ENCODE measurements around the gene CAMK1G. TPM values are rescaled to one million over a fixed set of nuclear protein-coding genes. Genes with fewer than 3 reads are reported as not detected.

CAMK1G gene
- total and polyA plus RNA-seq, 10 of the 15 experiments (the other 5 are each of a cell fraction or from before 2014, with no cell fraction given), result 0.18 to 0.20 TPM; not detected in 8

GRCh38 chr1:209546390-209547085, 37.0 kb upstream of the CAMK1G start:
- ATAC-seq, result no peak
- Histone ChIP-seq H4K20me1 (ENCODE audit: control insufficient read depth, insufficient read depth) (no peaks in the 10 kb centered on the region; the same call in 1 of the 2 replicates), H3K36me3 (ENCODE audit: control insufficient read depth in 2 of 2, insufficient read depth in 2 of 2, low read length in 1 of 2) (no peaks in the 10 kb centered on the region), H3K9ac (ENCODE audit: control insufficient read depth, insufficient read depth, low read length) (no peak overlapping the region), H2AFZ (ENCODE audit: control insufficient read depth, low read depth, low read length) (no peak overlapping the region), H3K27me3 (replicated peaks in 1 of 2; ENCODE audit: control insufficient read depth in 2 of 2, insufficient read depth in 2 of 2, low read length in 1 of 2) (no peaks in the 10 kb centered on the region; a peak in 1 of 4 replicates), H3K4me3 (no peak overlapping the region), H3K9me3 (replicated peaks; ENCODE audit: control insufficient read depth, insufficient read depth, low read length) (no peaks in the 10 kb centered on the region), H3K27ac (ENCODE audit: control insufficient read depth, insufficient read depth) (no peak overlapping the region), H3K4me1 (ENCODE audit: control insufficient read depth, insufficient read depth, low read length) (no peaks in the 10 kb centered on the region), H3K4me2 (ENCODE audit: control insufficient read depth, insufficient read depth) (no peak overlapping the region), H3K79me2 (ENCODE audit: control insufficient read depth, insufficient read depth, low read length) (no peaks in the 10 kb centered on the region)
- intact Hi-C loops (cut with micrococcal nuclease; ENCODE audit: unreplicated experiment), result no loop called here
- no peak for FAIRE-seq
- in situ Hi-C loops (cut with MboI), result no loop called here
- ChIA-PET SMC1A (ENCODE audit: uncharacterized antibody, unreplicated experiment) (no interaction called here), POLR2A (no interaction called here), RAD21 (ENCODE audit: unreplicated experiment) (no interaction called here), CTCF (interaction anchor here (4.5 kb wide), 1 partner anchor 20 kb away, joined by 24 read pairs; no protein-coding TSS in a partner anchor)
- WGBS (ENCODE audit: insufficient coverage, insufficient replicate concordance, low lambda C conversion rate, missing lambda C conversion rate), result 28% methylated on average over 5 of the region's 5 CpGs
- BruUV-seq (replicated peaks), result no TSS peak
- TF ChIP-seq PRDM15 (CRISPR knock-in tag; IDR thresholded peaks at IDR 0.05), result no peak
- TF ChIP-seq NFYA (IDR thresholded peaks at IDR 0.05; ENCODE audit: borderline replicate concordance, low read depth, low read length), result no peak
- TF ChIP-seq ATF7 (IDR thresholded peaks at IDR 0.05; ENCODE audit: low read depth), result no peak
- TF ChIP-seq STAT1 (conservative IDR thresholded peaks at IDR 0.05), result no peak
- no peak for TF ChIP-seq ESRRA (IDR thresholded peaks at IDR 0.05; ENCODE audit: low read length)
- no peak for TF ChIP-seq PML (IDR thresholded peaks at IDR 0.05; ENCODE audit: low read length)
- no peak for TF ChIP-seq SRF (IDR thresholded peaks at IDR 0.05; ENCODE audit: low read depth in 2 of 2, low read length in 2 of 2)
- DNase-seq (ENCODE audit: low read depth, low spot score), result no peak

All from GM12878 (cell line).